ENCODE measurements around the gene CFAP54. TPM values are rescaled to one million over a fixed set of nuclear protein-coding genes. Genes with fewer than 3 reads are reported as not detected.

The CFAP54 gene
- total and polyA plus RNA-seq, 2 of the 4 experiments (the other 2 are of a cell fraction) = 0.18 to 0.41 TPM

DNA sequence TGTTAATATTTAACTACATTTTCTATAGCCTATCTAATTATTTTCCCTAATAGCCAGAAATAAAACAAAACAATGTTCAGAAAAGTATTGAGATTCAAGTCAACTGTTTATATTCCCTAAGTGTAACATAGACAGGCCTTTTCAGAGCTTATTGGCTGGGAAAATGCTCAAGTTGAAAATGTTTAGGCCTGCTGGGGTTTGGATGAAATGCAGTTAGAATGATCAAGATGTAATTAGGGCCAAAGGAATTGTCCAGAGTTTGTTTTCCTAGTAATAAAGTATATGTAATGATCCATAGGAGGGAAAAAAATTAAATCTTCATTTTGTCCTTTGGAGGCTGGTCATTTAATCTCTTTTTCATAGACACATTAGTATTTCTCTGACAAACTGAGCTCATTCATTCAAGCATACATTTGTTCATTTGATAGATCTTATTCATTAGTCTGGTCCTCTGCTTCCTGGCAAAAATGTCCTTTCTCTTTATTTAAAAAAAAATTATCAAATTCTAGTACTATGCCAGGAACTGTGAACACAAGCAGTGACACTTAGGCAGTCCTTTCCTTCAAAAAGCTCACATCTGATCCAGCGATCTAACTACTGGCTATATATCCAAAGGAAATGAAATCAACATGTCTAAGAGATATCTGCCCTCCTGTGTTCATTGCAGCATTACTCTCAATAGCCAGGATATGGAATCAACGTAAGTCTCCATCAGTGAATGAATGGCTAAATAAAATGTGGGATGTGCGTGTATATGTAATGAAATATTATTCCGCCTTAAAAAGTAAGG lies 377.6 kb downstream of the CFAP54 start:
- Histone ChIP-seq H3K56ac (ENCODE audit: extremely low read depth, insufficient read depth, low read length) (no peak overlapping the region), H3K23ac (ENCODE audit: low read depth, low read length) (no peak overlapping the region), H3K18ac (ENCODE audit: low read depth, low read length) (no peak overlapping the region), H2BK15ac (ENCODE audit: low read depth, low read length) (no peak overlapping the region), H3K9me3 (ENCODE audit: control insufficient read depth, insufficient read depth, low read length) (no peaks in the 10 kb centered on the region), H4K8ac (ENCODE audit: low read depth in 2 of 2, low read length in 2 of 2) (no peak overlapping the region), H3K14ac (replicated peaks; ENCODE audit: low read depth, low read length) (no peak overlapping the region), H3K27ac (ENCODE audit: insufficient read depth, low read length) (no peak overlapping the region), H2BK20ac (ENCODE audit: low read depth, low read length) (no peak overlapping the region), H3K4me3 (ENCODE audit: insufficient read depth, low read depth, low read length) (no peak overlapping the region), H3K27me3 (ENCODE audit: control insufficient read depth, insufficient read depth, low read length) (no peaks in the 10 kb centered on the region), H3K4me2 (ENCODE audit: low read depth, low read length) (no peak overlapping the region), H4K20me1 (ENCODE audit: insufficient read depth, low read length) (no peaks in the 10 kb centered on the region), H3K4me1 (ENCODE audit: control insufficient read depth, insufficient read depth, low read length) (no peaks in the 10 kb centered on the region), H2AK5ac (ENCODE audit: low read depth, low read length) (no peak overlapping the region), H3K4ac (ENCODE audit: low read depth, low read length) (no peak overlapping the region), H3K79me1 (ENCODE audit: low read depth in 1 of 2, low read length in 2 of 2) (no peaks in the 10 kb centered on the region), H3K9me1 (ENCODE audit: insufficient read depth, low read length) (no peaks in the 10 kb centered on the region), H2AK9ac (replicated peaks; ENCODE audit: low read depth, low read length, poor library complexity) (no peak overlapping the region), H2BK5ac (ENCODE audit: low read depth, low read length, poor library complexity, severe bottlenecking) (no peak overlapping the region), H4K91ac (ENCODE audit: insufficient read depth, low read depth, low read length) (no peak overlapping the region), H3K36me3 (ENCODE audit: control insufficient read depth, insufficient read depth, low read length) (no peaks in the 10 kb centered on the region), H2BK120ac (ENCODE audit: low read depth, low read length) (no peak overlapping the region), H3K9ac (ENCODE audit: low read depth, low read length) (no peak overlapping the region), H4K5ac (ENCODE audit: low read depth, low read length) (no peak overlapping the region), H2AFZ (replicated peaks; ENCODE audit: low read length, poor library complexity) (no peak overlapping the region)
- DNase-seq (no peak), ATAC-seq (ENCODE audit: low read depth) (no peak)
- in situ Hi-C loops (cut with MboI; ENCODE audit: low sequenced_read_pairs) = no loop called here
- intact Hi-C loops (cut with micrococcal nuclease) = no loop called here
- ChIA-PET POLR2A (ENCODE audit: unreplicated experiment) (no interaction called here), CTCF (interaction anchor here (0.6 kb wide), 1 partner anchor 186 kb away, joined by 3 read pairs; no protein-coding TSS in a partner anchor)
- BruUV-seq (replicated peaks) = no TSS peak
- TF ChIP-seq BHLHE40 (IDR thresholded peaks at IDR 0.05; ENCODE audit: low read depth, low read length) (no peak), MXI1 (IDR thresholded peaks at IDR 0.05; ENCODE audit: borderline replicate concordance, low read depth, low read length) (no peak), RAD21 (IDR thresholded peaks at IDR 0.05; ENCODE audit: low read length) (no peak), MAZ (IDR thresholded peaks at IDR 0.05; ENCODE audit: borderline replicate concordance, low read depth, low read length) (no peak), RFX5 (IDR thresholded peaks at IDR 0.05; ENCODE audit: low read depth, low read length) (no peak), POLR2A (IDR thresholded peaks at IDR 0.05; ENCODE audit: low read depth, low read length) (no peak)
- TF ChIP-seq, protein P1, sequence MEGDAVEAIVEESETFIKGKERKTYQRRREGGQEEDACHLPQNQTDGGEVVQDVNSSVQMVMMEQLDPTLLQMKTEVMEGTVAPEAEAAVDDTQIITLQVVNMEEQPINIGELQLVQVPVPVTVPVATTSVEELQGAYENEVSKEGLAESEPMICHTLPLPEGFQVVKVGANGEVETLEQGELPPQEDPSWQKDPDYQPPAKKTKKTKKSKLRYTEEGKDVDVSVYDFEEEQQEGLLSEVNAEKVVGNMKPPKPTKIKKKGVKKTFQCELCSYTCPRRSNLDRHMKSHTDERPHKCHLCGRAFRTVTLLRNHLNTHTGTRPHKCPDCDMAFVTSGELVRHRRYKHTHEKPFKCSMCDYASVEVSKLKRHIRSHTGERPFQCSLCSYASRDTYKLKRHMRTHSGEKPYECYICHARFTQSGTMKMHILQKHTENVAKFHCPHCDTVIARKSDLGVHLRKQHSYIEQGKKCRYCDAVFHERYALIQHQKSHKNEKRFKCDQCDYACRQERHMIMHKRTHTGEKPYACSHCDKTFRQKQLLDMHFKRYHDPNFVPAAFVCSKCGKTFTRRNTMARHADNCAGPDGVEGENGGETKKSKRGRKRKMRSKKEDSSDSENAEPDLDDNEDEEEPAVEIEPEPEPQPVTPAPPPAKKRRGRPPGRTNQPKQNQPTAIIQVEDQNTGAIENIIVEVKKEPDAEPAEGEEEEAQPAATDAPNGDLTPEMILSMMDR (conservative IDR thresholded peaks at IDR 0.05; ENCODE audit: low read depth, low read length) = no peak
- TF ChIP-seq, protein P2, sequence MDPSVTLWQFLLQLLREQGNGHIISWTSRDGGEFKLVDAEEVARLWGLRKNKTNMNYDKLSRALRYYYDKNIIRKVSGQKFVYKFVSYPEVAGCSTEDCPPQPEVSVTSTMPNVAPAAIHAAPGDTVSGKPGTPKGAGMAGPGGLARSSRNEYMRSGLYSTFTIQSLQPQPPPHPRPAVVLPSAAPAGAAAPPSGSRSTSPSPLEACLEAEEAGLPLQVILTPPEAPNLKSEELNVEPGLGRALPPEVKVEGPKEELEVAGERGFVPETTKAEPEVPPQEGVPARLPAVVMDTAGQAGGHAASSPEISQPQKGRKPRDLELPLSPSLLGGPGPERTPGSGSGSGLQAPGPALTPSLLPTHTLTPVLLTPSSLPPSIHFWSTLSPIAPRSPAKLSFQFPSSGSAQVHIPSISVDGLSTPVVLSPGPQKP (IDR thresholded peaks at IDR 0.05; ENCODE audit: borderline replicate concordance, low read depth, low read length) = no peak
- no CpG with 5 or more reads among the region's 4 CpGs for WGBS, 2 experiments (ENCODE audit: extremely low coverage in 2 of 2, insufficient read length in 1 of 2)
- dilution Hi-C loops (cut with HindIII; ENCODE audit: low sequenced_read_pairs, unreplicated experiment) = no loop called here

Data from IMR-90 (cell line).